GM12865 (cell line): ENCODE measurements around the gene RHAG.

Source experiments
- DNase-seq: peaks from one replicate; pipeline ENCODE4 v3.0.0; 2010; ENCODE audit warnings: low read depth
- H3K4me3 ChIP-seq: 2 replicates; pipeline ENCODE4 v1.5.1; 2011; ENCODE audit warnings: mild to moderate bottlenecking, low read depth, low read length, control low read depth
- CTCF ChIP-seq: IDR thresholded peaks from 2 replicates; pipeline ENCODE4 v1.5.1; 2011; ENCODE audit warnings: low read length, control low read depth, low read depth, inconsistent platforms; ENCODE audit not compliant: insufficient read depth; ENCODE audit errors: missing control alignments

The RHAG gene

GRCh38 chr6:49636713-49637349 lies at the start of gene RHAG:
Gene RHAG (minus strand): TSS chr6:49636839. CDS start chr6:49636812, 27 bp downstream.
- no peak within 1 kb of the TSS for H3K4me3 ChIP-seq
- TF ChIP-seq CTCF, result no peak
- DNase-seq, result no peak

GRCh38 chr6:49676671-49677281 lies 40.1 kb upstream of the RHAG start:
- no peak for DNase-seq
- TF ChIP-seq CTCF, result no peak
- H3K4me3 ChIP-seq, result no peak overlapping the region

GRCh38 chr6:49675816-49676215 lies 39.2 kb upstream of the RHAG start:
- TF ChIP-seq CTCF, result no peak
- H3K4me3 ChIP-seq, result no peak overlapping the region
- DNase-seq, result no peak

GRCh38 chr6:49668083-49668511 lies 31.5 kb upstream of the RHAG start:
- no peak for TF ChIP-seq CTCF
- no peak overlapping the region for H3K4me3 ChIP-seq
- DNase-seq, result no peak

GRCh38 chr6:49666930-49667757 lies 30.5 kb upstream of the RHAG start:
- DNase-seq, result no peak
- no peak overlapping the region for H3K4me3 ChIP-seq

GRCh38 chr6:49666480-49666879 lies 29.8 kb upstream of the RHAG start:
- no peak overlapping the region for H3K4me3 ChIP-seq
- TF ChIP-seq CTCF, result no peak
- DNase-seq, result no peak

More at GRCh38 chr6:49666930-49667757, 30.5 kb upstream of the RHAG start:
- TF ChIP-seq CTCF, result no peak
